ENCODE results near the gene BCAP29.

BCAP29 gene

GRCh38 chr7:107584716-107585115 is 4.7 kb downstream of the BCAP29 start:
- DNase-seq: no peak

DNA sequence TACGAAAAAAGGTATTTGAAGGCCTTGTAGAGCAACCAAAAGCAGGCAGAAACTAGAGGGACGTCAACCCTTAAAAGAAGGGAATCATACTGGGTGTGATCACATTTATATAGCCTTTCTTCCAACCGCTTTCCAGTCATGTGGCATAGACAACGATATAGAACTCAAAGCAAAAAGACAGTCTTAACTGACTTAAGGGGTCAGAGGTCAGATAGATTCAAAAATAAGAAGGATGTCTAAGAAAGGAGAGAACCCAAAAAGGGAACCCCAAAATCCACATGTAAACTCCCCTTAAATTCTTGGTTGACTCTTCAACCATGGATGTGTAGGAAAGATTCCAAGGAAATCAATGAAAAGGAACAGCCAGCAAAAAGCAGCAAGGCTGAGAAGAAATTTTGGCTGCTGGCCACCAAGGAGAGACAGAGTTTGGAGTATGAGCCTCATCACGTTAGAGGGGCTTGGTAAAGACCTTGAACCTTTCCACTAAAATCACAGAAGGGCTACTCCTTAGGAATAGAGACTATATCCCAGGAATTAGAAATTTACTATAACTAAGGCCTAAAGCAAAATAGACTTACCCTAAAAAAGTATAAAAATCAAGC is 8.6 kb downstream of the BCAP29 start:
- no peak for DNase-seq

DNA sequence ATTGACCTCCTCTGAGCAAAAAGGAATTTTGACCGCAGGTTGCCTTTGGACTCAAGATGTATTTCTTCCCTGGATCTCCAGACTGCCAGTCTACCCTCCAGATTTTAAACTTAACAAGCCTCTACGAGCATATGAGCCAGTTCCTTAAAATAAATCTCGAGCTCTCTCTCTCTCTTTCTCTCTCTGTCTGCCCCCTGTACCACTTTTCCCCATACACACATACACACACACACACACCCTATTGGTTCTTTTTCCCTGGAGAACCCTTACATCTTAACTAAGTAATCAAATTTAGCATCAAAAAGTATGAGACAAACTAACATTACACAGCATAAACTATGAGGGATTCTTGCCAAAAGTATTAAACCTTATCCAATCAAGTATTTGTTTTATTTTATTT is 11.4 kb downstream of the BCAP29 start:
- DNase-seq: no peak

DNA sequence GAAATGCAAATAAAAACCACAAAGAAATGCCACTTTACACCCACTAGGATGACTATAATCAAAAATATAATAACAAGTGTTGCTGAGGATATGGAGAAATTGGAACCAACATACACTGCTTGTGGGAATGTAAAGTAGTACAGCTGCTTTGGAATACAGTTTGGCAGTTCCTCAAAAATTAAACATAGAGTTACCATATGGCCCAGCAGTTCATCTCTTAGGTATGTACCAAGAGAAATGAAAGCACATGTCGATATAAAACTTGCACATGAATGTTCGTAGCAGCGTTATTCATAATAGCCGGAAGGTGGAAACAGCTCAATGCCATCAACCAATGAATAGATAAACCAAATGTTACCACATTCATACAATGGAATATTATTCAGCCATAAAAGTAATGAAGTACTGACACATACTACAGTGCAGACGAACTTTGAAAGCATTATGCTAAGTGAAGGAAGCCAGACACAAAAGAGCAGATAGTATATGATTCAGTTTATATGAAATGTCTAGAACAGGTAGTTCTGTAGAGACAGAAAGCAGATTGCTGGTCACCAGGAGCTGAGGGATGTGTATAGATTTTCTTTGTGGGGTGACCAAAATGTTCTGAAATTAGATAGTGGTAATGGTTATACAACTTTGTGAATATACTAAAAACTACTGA is 12.4 kb downstream of the BCAP29 start:
- DNase-seq: no peak

DNA sequence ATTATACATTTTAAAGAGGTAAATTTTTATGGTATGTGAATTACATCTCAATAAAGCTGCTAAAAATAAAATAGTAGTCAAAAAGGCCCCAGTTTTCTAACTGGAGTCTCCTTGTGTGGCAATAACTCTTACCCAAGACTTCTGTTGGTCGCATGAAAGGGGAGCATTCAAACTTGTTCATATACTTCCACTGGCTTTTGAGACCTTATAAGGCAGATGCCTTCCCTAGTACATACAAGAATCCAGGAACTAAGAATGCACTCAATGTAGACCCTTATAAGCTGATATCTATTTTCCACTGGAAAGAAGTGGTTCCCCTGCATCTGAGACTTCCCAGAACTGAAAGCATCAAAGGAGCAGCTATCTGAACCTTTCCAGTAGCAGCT is 13.0 kb downstream of the BCAP29 start:
- DNase-seq: no peak

DNA sequence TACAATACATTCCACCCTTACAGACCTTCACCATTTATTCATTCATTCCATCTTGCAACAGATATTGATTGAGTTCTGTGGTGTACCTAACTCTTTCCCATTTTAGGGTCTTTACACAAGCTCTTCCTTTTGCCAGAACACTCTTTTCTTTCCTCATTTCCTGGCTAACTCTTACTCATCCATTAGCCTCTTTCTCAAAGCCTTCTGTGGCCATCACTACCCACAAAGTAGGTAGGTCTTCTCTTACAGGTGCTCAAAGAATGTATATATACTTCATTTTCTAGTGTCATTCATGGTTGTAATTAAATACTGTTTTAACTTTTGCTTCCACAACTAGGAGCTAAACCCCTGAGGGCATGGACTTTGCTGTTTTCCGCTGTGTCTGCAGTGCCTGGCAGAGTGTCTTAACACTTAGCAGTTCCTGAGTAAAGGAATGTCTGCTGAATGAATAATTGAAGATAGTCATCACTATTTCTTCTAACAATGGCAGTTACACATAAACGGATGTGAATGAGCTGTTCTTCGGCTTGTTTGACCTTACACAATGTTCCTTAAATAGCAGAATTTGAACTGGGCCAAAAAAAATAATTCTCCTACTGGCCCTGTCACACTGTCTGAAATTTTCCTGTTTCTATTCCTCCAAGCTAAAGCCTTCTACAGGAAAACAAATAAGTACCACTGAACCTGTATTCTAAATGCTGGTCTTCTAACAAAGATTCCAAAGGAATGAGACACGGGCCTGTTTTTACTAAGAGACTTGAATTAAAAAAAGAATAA is 15.1 kb downstream of the BCAP29 start:
- DNase-seq: no peak

DNA sequence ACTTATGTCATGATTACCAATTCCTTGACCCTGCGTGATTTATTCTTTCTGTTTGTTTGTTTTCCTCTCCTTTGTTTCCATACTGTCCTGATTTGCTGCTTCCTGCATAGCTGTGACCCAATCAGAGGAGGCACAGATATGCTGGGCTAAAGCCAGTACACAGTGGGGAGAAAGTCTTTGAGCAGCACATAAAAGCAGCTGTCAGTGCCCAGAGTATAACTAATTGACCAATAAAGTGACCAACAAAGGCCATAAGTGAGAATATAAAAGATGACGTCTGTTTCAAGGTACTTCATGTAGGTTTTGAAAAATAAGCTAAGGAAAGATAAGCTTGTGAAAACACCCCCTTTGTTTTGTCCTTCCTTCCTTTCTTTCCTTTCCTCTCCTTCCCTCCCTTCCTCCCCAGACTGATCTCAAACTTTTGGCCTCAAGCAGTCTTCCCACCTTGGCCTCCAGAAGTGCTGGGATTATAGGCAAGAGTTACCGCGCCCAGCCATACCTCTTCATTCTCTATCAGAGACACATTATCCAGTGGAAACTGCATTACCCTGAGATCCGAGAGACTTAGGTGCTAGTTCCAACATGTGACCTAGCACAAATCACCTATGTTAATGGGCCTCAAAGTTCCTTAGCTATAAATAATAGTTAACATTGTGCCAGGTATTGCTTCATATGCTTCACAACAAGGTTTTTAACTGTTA is 17.0 kb downstream of the BCAP29 start:
- no peak for DNase-seq

- no peak for DNase-seq
Observed at GRCh38 chr7:107597582-107597916, 17.5 kb downstream of the BCAP29 start.

DNA sequence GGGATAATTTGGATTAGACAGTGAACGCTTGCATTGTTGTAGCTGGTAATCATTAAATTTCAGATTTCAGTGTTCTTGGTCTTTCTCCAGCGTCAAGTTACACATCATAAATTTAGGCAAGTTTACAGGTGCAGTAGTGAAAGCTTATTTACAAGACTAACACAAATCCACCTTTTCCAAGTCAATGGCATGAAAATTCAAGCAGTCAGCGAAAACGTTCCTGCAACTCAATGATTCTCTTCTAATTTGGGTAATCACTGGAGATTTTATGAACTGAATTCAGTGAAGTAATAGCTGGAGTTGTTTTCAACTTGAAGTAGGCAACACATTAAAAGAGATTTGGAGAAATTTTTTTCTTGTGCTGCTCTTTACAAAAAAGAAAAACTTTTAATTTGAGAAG is 17.9 kb downstream of the BCAP29 start:
- no peak for DNase-seq

DNA sequence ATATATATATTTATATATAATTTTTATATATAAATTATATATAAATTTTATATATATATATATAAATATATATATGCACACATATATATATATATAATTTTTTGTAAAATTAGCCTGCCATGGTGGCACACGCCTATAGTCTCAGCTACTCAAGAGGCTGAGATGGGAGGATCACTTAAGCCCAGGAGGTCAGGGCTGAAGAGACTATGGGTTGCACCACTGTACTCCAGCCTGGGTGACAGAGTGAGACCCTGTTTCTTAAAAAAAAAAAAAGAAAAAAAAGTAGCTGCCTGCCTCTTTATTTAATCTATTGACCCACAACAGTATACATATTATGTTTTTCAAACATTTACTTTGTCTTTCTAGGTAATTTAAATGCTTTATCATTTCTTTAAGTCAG is 19.2 kb downstream of the BCAP29 start:
- no peak for DNase-seq

DNA sequence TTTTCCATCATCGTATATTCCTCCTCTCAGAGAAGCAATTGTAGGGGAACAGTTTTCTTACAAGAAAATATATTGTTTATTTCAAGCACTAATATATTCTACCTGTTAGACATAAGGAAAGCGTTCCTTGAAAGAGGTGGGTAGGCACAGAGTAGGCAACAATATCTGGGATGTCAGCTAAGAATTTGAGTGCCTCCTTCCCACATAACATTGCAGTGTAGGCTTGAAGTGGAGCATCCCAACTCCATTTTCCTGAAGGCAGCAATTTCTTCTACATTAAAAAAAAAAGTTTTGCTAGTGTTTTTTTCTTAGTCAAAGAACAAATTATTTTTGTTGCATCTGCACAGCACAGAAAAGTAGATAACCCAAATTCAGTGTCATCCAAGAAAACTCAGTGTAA is 20.8 kb downstream of the BCAP29 start:
- DNase-seq: no peak

GRCh38 chr7:107605218-107605815 is 25.3 kb downstream of the BCAP29 start:
- no peak for DNase-seq

- DNase-seq: no peak
Observed at GRCh38 chr7:107606303-107606702, 26.3 kb downstream of the BCAP29 start.

DNA sequence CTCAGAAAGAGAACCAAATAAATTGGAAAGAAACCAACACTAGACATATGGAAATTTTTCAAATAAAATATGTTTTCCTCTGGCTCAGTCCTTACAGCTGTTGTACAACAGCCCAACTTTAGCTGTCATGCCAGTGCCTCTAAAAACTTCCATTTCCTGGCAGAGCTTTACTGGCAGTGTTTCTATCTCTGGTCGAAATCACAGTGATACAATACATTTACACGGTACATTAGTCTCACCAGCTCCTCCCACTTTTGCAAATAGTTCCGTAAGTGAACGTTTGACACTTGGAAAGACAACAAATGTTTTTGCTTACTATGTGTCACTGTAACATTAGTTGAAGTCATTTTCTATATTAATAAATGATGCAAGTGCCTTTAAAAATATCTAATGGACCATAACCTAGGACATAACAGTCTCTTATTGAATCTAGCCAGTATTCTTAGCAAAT is 29.8 kb downstream of the BCAP29 start:
- DNase-seq: no peak

GRCh38 chr7:107610323-107610722 is 30.3 kb downstream of the BCAP29 start:
- DNase-seq: no peak

- DNase-seq: no peak
Observed at GRCh38 chr7:107613439-107613838, 33.4 kb downstream of the BCAP29 start.

GRCh38 chr7:107613948-107614347 is 33.9 kb downstream of the BCAP29 start:
- DNase-seq: no peak

DNA sequence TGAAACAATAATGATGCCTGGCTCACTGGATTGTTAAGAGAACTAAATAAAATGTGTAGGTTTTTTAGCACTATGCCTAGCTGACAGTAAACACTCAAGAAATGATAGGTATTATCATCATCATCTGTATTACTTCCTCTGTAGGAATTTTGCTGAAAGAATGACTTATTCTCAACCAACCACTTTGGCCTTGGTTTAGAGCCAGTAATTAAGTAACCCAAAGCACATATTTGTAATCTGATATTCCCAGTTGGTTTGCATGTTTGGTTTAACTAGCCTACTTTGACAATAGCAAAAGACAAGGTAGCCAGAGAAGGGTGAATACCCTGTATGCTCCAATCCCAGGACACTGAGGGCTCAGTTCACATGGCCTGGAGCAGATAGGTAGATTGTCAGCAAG is 34.4 kb downstream of the BCAP29 start:
- no peak for DNase-seq

GRCh38 chr7:107615910-107616680 is 36.0 kb downstream of the BCAP29 start:
- DNase-seq: no peak

DNA sequence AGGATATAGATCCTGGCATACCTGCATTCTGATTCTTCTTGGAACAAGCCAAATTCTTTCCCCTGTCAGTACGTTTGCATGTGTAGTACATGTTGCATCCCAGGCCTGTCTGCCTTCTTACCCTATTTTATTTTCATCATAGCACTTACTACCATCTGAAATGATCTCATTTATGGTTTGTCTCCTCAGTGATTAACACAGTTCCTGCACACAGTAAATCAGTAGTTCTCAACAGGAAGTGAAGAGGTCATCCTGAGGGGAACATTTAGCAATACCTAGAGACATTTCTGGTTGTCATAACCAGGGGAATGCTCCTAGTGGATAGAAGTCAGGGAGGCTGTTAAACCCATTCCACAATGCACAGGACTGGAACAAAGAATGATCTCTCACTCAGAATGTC is 42.4 kb downstream of the BCAP29 start:
- no peak for DNase-seq

DNA sequence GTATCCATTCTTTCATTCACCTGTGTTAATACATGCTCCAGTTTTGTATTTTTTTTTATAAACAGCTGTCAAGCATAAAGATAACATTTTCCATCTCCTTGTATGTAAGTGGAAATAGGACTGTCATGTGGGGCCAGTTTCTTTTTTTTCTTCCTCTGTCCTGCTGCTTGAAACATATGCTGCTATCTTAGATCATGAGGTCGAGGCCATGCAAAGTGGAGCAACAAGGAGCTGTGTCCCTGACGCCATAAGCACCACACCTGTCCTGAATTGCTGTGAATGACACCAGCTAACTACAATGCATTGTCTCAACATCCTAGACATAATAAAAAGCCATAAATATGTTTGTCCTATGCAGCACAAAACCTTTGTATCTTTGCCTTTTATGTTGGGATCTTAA is 42.8 kb downstream of the BCAP29 start:
- DNase-seq: no peak

DNA sequence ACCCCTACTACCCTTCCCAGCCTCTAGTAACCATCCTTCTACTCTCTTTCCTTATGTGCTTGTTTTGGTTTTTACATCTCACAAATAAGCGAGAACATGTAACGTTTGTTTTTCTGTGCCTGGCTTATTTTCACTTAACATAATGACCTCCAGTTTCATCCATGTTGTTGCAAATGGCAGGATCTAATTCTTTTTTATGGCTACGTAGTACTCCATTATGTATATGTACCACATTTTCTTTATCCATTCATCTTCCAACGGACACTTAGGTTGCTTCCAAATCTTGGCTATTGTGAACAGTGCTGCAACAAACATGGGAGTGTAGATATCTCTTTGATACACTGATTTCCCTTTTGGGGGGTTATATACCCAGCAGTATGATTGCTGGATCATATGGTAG is 47.0 kb downstream of the BCAP29 start:
- no peak for DNase-seq
